GM19397 (cell line): ENCODE data around the gene POFUT2.

Experiments used
- ATAC-seq: cut with Tn5 transposase; IDR thresholded peaks from one replicate; pipeline ENCODE4 v1.9.1; 2021; ENCODE audit warnings: mild to moderate bottlenecking, moderate library complexity; ENCODE audit not compliant: unreplicated experiment

POFUT2 gene

GRCh38 chr21:45250914-45251634 is 36.6 kb downstream of the POFUT2 start:
- no peak for ATAC-seq

- ATAC-seq, result no peak
Observed at GRCh38 chr21:45250272-45250671, 37.4 kb downstream of the POFUT2 start.

- no peak for ATAC-seq
Observed at GRCh38 chr21:45249626-45250025, 38.1 kb downstream of the POFUT2 start.

GRCh38 chr21:45248893-45249381 is 38.8 kb downstream of the POFUT2 start:
- ATAC-seq, result no peak

- ATAC-seq, result no peak
Observed at GRCh38 chr21:45248301-45248892, 39.3 kb downstream of the POFUT2 start.

GRCh38 chr21:45246386-45247320 is 41.0 kb downstream of the POFUT2 start:
- no peak for ATAC-seq

GRCh38 chr21:45244799-45245340 is 42.8 kb downstream of the POFUT2 start:
- no peak for ATAC-seq

GRCh38 chr21:45243603-45244002 is 44.1 kb downstream of the POFUT2 start:
- no peak for ATAC-seq

- no peak for ATAC-seq
Observed at GRCh38 chr21:45241357-45241756, 46.3 kb downstream of the POFUT2 start.

GRCh38 chr21:45237401-45237800 is 50.3 kb downstream of the POFUT2 start:
- no peak for ATAC-seq

- no peak for ATAC-seq
Observed at GRCh38 chr21:45236481-45236880, 51.2 kb downstream of the POFUT2 start.

GRCh38 chr21:45235488-45235887 is 52.2 kb downstream of the POFUT2 start:
- ATAC-seq, result no peak

GRCh38 chr21:45234965-45235364 is 52.7 kb downstream of the POFUT2 start:
- ATAC-seq, result no peak

- ATAC-seq, result no peak
Observed at GRCh38 chr21:45234127-45234526, 53.6 kb downstream of the POFUT2 start.

GRCh38 chr21:45231705-45232104 is 56.0 kb downstream of the POFUT2 start:
- no peak for ATAC-seq

GRCh38 chr21:45228656-45229240 is 58.9 kb downstream of the POFUT2 start:
- ATAC-seq, result no peak

- ATAC-seq, result no peak
Observed at GRCh38 chr21:45228171-45228641, 59.5 kb downstream of the POFUT2 start.

GRCh38 chr21:45227735-45228134 is 60.0 kb downstream of the POFUT2 start:
- no peak for ATAC-seq

GRCh38 chr21:45226540-45227326 is 61.0 kb downstream of the POFUT2 start:
- no peak for ATAC-seq
